ENCODE data around the gene CSRP1. TPM values are rescaled to one million over a fixed set of nuclear protein-coding genes. Genes with fewer than 3 reads are reported as not detected.
A peak's percentile ranks its signal among the peaks of the same experiment; 100 is the strongest.

The CSRP1 gene
- total and polyA plus RNA-seq, 9 of the 15 experiments (the other 6 are each of a cell fraction or from before 2014, with no cell fraction given) = 6.8 to 39.4 (median 23.7) TPM

- TF ChIP-seq YY1 (IDR thresholded peaks at IDR 0.05; ENCODE audit: borderline replicate concordance in 1 of 3, control insufficient read depth in 1 of 3, extremely low read depth in 1 of 3, insufficient read depth in 3 of 3, insufficient read length in 1 of 3, insufficient replicate concordance in 2 of 3, low read depth in 1 of 3, low read length in 2 of 3) = no peak
- TF ChIP-seq ZNF316 (IDR thresholded peaks at IDR 0.05) = no peak
Observed at GRCh38 chr1:201461645-201462441, 45.1 kb downstream of the CSRP1 start (continued).

GRCh38 chr1:201460814-201461644, 45.9 kb downstream of the CSRP1 start:
- Histone ChIP-seq H3K9ac (ENCODE audit: insufficient read depth in 1 of 2, low read depth in 2 of 2, low read length in 2 of 2) (peak overlapping the region in 1 of 2 experiments; percentile 56; a peak in 1 of 4 replicates), H2AFZ (ENCODE audit: low read depth, low read length) (peak overlapping the region; percentile 89; the same call in 1 of the 2 replicates), H3K27ac (ENCODE audit: extremely low read depth, low read depth, low read length) (peak overlapping the region; percentile 1; the same call in 1 of the 3 replicates), H3K9me3 (replicated peaks; ENCODE audit: control insufficient read depth, insufficient read depth, low read depth, low read length) (no peaks in the 10 kb centered on the region), H3K4me3 (no peak overlapping the region), H3K4me1 (replicated peaks in 1 of 2; ENCODE audit: control insufficient read depth in 2 of 2, insufficient read depth in 2 of 2, low read length in 2 of 2) (peaks cover 10 to 30% of the 10 kb centered on the region in 2 experiments), H4K20me1 (replicated peaks; ENCODE audit: control insufficient read depth, insufficient read depth, low read length) (no peaks in the 10 kb centered on the region), H3K9me1 (ENCODE audit: control insufficient read depth, insufficient read depth, low read length) (no peaks in the 10 kb centered on the region), H3K36me3 (ENCODE audit: control insufficient read depth, insufficient read depth, low read length) (no peaks in the 10 kb centered on the region), H3K79me2 (ENCODE audit: control insufficient read depth, insufficient read depth, low read length) (no peaks in the 10 kb centered on the region), H3K27me3 (ENCODE audit: control insufficient read depth in 2 of 2, insufficient read depth in 2 of 2, low read length in 2 of 2) (no peaks in the 10 kb centered on the region), H3K4me2 (ENCODE audit: insufficient read depth, low read length) (peak overlapping the region; percentile 39; the same call in 1 of the 2 replicates)
- in situ Hi-C loops (cut with MboI) (no loop called here), intact Hi-C loops (cut with micrococcal nuclease) (no loop called here)
- WGBS (ENCODE audit: insufficient coverage, low coverage, missing lambda C conversion rate) = 39% methylated on average over 8 of the region's 8 CpGs
- ChIA-PET CTCF (ENCODE audit: low intra/inter-chr PET ratio) (interaction anchor here (0.6 kb wide), 1 partner anchor 52 kb away, joined by 3 read pairs; no protein-coding TSS in a partner anchor), POLR2A (interaction anchor here (0.9 to 1.4 kb wide), 3 partner anchors 9 to 101 kb away, joined by 3 to 7 read pairs (median 5); no protein-coding TSS in a partner anchor)
- no TSS peak for BruUV-seq (replicated peaks)
- DNase-seq (ENCODE audit: extremely low read depth in 1 of 4, low spot score in 3 of 4) (peak in 2 of 4 experiments; percentile 39 to 57), ATAC-seq (peak; percentile 61), FAIRE-seq (peak; percentile 84)
- TF ChIP-seq SMARCA4 (IDR thresholded peaks at IDR 0.05) (peak; percentile 70), HDAC3 (IDR thresholded peaks at IDR 0.05; ENCODE audit: borderline replicate concordance, partially characterized antibody) (no peak), SMAD1 (IDR thresholded peaks at IDR 0.05; ENCODE audit: low read depth, low read length, partially characterized antibody) (no peak), ZNF197 (CRISPR knock-in tag; IDR thresholded peaks at IDR 0.05; ENCODE audit: low read depth) (no peak), NR4A1 (CRISPR knock-in tag; IDR thresholded peaks at IDR 0.05) (no peak), NR4A1 (tag; IDR thresholded peaks at IDR 0.05) (peak; percentile 40; the same call in 1 of the 2 replicates), TCF15 (CRISPR knock-in tag; IDR thresholded peaks at IDR 0.05) (no peak), ZBTB49 (CRISPR knock-in tag; IDR thresholded peaks at IDR 0.05; ENCODE audit: borderline replicate concordance) (no peak), SMARCC2 (IDR thresholded peaks at IDR 0.05; ENCODE audit: low read depth) (peak; percentile 20; the same call in 1 of the 2 replicates), NFATC3 (IDR thresholded peaks at IDR 0.05) (no peak), ATF3 (IDR thresholded peaks at IDR 0.05) (peak; percentile 77), ATF3 (CRISPR knock-in tag; conservative IDR thresholded peaks at IDR 0.05) (no peak)
